NCI-H128 (cell line): Measurements from ENCODE around the gene STX11.
A peak's percentile ranks its signal among the peaks of the same experiment; 100 is the strongest.
"Not testable (repeated sequence)": the region's sequence is repeated elsewhere in the genome, so short reads cannot be mapped to it uniquely, and the experiment has no call there.

Experiments used
- DNase-seq: peaks from one replicate; lab custom pipeline; 2025; ENCODE audit not compliant: unreplicated experiment; lab: John Stamatoyannopoulos, UW

The STX11 gene

GRCh38 chr6:144149894-144150709, at the start of gene STX11:
TSS of gene STX11 (plus strand) at chr6:144150517. CDS start at chr6:144186628, 36,111 bp downstream.
- DNase-seq, result no peak

GRCh38 chr6:144103026-144103563, 47.2 kb upstream of the STX11 start:
- no peak for DNase-seq

- DNase-seq, result no peak
Observed at GRCh38 chr6:144104488-144104887, 45.8 kb upstream of the STX11 start.

DNA sequence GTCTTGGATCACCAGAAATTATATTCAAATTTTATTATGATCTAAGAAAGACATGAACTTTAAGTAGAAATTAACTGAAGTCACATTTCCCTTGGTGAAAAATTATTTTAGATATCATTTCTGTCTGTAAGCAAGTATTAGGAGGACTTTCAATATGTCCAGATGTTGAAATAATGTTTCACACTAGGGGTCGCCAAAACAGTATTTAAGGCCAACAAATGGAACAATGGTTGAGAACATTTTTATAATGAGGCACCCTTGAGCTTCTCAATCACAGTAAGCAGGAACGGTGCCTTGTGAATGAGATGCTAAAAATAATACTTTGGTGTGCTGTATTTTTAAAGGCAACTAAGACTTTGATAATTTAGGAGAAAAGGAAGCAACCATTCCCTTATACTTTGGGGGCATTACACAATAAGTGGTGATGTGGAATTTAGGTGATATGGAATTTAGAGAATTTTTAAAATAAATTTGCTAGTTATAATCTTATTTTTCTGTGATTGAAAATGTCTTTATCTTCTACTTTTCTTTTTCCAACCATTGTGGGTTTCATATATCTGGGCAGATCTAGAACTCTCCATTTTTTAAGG, 45.3 kb upstream of the STX11 start:
- peak; percentile 54 for DNase-seq

- DNase-seq, result no peak
Observed at GRCh38 chr6:144106206-144106605, 44.1 kb upstream of the STX11 start.

DNA sequence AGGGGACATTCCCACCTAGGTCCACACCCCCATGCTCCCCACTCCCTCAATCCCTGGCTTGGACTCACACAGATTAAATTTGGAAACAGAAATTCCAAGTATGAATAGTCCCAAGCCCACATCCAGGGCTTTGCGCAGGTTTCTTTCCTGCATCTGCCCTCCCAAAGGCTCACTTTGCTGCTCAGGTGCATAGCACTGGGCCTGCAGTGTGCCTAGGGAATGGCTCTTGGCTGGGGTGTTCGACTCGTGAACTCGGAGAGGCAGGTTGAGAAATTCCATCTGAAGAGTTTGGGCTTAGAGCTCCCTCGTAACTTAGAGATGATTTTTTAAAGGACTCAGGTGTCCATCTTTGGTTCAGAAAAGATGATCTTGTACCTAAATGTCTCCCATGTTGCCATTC, 40.1 kb upstream of the STX11 start:
- no peak for DNase-seq

- DNase-seq, result no peak
Observed at GRCh38 chr6:144113366-144113765, 37.0 kb upstream of the STX11 start.

- no peak for DNase-seq
Observed at GRCh38 chr6:144115219-144115618, 35.1 kb upstream of the STX11 start.

GRCh38 chr6:144119376-144119775, 30.9 kb upstream of the STX11 start:
- no peak for DNase-seq

DNA sequence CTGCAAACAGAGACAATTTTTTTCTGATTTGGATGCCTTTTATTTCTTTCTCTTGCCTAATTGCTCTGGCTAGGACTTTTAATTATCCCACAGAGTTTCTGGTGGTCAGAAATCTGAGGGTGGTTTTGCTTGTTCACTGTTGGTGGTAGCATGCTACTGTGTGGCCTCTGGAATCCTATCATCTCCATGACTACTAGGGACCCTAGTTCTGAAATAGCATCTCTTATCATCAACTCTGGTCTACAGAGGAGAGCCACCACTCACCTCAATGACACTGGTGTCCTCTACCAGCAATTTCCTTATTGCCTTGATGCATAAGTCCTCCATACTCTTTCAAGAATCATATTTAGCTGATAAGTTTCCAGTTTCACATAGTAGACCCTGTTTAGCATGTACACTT, 27.5 kb upstream of the STX11 start:
- DNase-seq, result no peak

DNA sequence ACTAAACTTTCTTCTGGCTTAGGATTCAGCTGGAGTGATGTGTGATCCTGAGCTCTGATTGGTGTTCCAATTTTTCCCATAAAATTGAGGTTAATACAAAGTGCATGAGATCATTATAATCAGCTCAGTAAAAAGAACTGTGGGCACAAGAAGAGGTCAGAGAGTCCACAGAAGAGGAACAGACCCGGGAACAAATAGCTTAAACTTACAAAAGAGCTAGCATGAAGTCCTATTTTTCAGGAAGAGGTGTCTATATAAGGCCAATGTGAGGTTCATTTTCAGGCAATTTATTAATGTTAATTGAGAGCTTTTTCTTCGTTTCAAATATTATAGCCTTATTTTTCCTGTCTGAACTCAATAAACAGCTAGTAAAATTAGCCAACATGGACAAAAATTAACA, 26.9 kb upstream of the STX11 start:
- DNase-seq, result no peak

DNA sequence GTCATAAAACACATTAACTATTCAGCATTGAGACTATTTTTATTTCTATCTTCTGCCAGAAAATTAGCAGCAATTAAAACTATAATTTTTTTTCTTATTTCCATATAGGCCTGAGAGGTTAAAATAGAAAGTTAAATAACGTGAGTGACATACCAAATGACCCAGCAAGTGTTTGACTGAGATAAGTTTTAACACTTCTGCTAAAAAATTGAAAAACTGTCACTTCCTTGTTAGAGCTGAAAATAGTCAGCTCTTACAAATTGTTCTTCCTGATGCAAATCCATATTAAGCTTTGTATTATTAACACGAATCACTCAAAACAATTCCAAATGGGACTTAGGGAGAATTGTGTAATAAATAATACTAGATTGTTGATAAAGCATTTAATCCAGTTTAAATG, 26.5 kb upstream of the STX11 start:
- no peak for DNase-seq

DNA sequence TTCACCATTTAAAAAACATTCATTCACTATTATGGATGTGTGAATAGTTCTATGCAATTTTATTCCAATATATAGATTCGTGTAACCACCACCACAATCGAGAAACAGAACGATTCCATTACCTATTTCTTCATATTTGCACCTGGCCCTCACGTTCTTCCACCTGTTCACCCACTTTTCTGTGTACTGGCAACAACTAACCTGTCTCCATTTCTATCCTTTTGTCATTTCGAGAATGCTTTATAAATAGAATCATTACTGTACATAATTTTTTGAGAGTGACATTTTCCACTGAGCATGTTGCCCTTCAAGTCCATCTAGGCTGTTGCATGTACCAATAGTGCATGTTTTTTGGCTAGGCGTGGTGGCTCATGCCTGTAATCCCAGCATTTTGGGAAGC, 23.2 kb upstream of the STX11 start:
- DNase-seq, result no peak

- DNase-seq, result no peak
Observed at GRCh38 chr6:144129469-144129868, 20.8 kb upstream of the STX11 start.

GRCh38 chr6:144131248-144131709, 19.0 kb upstream of the STX11 start:
- DNase-seq, result no peak

DNA sequence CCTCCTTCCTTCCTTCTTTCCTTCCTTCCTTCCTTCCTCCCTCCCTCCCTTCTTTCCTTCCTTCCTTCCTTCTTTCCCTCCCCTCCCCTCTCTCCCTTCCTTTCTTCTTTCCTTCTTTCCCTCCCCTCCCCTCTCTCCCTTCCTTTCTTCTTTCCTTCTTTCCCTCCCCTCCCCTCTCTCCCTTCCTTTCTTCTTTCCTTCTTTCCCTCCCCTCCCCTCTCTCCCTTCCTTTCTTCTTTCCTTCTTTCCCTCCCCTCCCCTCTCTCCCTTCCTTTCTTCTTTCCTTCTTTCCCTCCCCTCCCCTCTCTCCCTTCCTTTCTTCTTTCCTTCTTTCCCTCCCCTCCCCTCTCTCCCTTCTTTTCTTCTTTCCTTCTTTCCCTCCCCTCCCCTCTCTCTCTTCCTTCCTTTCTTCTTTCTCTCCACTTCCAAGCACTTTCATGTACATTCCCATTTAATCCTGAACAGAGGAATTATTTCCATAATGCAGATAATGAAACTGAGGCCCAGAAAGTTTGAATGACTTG, 18.1 kb upstream of the STX11 start:
- not testable (repeated sequence) for DNase-seq

- DNase-seq, result no peak
Observed at GRCh38 chr6:144133225-144133821, 17.0 kb upstream of the STX11 start.

DNA sequence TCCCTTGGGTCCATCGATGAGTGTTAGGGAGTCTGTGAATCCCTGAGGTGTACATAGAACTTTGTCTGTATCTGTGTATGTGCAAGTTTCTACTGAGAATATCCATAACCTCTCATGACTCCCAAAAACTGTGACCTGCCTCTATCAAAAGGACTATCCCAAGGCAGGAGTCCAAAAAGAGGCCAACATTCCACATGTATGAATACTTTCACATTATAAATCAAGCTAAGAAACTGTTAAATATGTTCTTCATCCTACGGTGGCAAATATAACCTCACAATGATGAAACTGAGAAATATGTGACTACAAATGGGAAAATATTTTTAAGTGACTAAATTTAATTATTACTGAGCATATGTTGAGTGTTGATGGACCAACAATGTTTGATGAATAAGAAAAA, 16.1 kb upstream of the STX11 start:
- DNase-seq, result no peak

- DNase-seq, result no peak
Observed at GRCh38 chr6:144134737-144135136, 15.6 kb upstream of the STX11 start.

GRCh38 chr6:144138542-144138941, 11.8 kb upstream of the STX11 start:
- no peak for DNase-seq

DNA sequence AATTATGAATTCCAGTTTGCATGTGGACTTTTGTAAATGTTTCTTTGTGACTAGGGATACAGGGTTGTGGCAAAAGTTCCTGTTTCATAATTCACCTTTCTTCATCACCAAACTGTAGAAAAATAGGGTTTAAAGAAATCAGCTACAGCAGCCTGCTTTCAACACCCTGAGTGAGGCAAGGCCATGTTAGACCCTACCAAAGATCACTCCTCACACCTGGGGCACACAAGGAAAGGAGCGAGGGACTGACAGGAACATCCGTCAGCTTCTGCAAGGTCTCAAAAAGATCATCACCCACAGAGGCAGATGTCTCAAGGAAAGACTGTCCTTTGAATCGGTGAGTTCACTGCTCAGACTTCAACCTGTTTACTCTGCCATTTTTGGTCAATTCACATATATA, 10.5 kb upstream of the STX11 start:
- DNase-seq, result no peak

GRCh38 chr6:144140867-144141266, 9.4 kb upstream of the STX11 start:
- DNase-seq, result no peak
